WI38 (cell line): ENCODE data around the gene ACTR3.

Experiments
- H3K4me3 ChIP-seq: 2 replicates; pipeline ENCODE4 v1.5.1; 2011; ENCODE audit warnings: low read depth, mild to moderate bottlenecking, control low read depth, low read length
- TF ChIP-seq, protein P1 (sequence below): IDR thresholded peaks from 2 replicates; pipeline ENCODE4 v1.5.1; 2012; ENCODE audit warnings: low read depth, mild to moderate bottlenecking, control low read depth, low read length

ACTR3 gene

DNA sequence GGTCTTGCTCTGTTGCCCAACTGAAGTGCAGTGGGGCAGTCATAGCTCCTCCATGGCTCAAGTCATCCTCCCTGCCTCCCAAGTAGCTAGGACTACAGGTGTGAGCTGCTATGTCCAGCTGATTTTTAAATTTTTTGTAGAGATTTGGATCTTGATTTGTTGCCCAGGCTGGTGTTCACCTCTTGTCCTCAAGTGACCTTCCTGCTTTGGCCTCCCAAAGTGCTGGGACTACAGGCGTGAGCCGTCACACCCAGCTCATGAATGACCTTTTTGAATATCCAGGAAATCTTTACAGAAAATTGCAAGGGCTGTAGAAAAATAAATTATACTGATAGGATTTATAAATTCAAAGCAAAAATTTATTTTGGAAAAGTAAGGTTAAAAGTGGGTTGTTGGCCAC, 17.4 kb downstream of the ACTR3 start:
- no peak overlapping the region for H3K4me3 ChIP-seq
- TF ChIP-seq, protein P1, sequence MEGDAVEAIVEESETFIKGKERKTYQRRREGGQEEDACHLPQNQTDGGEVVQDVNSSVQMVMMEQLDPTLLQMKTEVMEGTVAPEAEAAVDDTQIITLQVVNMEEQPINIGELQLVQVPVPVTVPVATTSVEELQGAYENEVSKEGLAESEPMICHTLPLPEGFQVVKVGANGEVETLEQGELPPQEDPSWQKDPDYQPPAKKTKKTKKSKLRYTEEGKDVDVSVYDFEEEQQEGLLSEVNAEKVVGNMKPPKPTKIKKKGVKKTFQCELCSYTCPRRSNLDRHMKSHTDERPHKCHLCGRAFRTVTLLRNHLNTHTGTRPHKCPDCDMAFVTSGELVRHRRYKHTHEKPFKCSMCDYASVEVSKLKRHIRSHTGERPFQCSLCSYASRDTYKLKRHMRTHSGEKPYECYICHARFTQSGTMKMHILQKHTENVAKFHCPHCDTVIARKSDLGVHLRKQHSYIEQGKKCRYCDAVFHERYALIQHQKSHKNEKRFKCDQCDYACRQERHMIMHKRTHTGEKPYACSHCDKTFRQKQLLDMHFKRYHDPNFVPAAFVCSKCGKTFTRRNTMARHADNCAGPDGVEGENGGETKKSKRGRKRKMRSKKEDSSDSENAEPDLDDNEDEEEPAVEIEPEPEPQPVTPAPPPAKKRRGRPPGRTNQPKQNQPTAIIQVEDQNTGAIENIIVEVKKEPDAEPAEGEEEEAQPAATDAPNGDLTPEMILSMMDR, result no peak

DNA sequence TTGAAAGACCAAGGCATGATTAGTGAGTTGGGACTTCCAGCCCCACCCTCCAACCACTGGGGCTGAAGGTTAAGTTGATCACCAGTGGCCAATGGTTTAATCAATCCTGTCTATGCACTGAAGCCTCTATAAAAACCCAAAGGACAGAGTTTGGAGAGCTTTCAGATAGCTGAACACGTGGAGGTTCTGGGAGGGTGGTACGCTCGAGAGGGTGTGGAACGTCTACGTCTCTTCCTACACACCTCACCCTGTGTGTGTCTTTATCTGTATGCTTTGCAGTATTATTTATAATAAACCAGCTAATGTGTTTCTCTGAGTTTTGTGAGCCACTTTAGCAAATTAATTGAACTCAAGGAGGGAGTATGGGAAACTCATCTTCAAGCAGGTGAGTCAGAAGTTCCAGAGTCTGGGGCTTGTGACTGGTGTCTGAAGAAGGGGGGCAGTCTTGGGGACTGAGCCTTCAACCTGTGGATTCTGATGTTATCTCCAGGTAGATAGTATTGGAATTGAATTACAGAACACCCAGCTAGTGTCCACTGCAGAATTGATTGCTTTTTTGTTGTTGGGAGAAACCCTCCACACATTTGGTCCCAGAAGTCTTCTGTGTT, 20.3 kb downstream of the ACTR3 start:
- no peak overlapping the region for H3K4me3 ChIP-seq

DNA sequence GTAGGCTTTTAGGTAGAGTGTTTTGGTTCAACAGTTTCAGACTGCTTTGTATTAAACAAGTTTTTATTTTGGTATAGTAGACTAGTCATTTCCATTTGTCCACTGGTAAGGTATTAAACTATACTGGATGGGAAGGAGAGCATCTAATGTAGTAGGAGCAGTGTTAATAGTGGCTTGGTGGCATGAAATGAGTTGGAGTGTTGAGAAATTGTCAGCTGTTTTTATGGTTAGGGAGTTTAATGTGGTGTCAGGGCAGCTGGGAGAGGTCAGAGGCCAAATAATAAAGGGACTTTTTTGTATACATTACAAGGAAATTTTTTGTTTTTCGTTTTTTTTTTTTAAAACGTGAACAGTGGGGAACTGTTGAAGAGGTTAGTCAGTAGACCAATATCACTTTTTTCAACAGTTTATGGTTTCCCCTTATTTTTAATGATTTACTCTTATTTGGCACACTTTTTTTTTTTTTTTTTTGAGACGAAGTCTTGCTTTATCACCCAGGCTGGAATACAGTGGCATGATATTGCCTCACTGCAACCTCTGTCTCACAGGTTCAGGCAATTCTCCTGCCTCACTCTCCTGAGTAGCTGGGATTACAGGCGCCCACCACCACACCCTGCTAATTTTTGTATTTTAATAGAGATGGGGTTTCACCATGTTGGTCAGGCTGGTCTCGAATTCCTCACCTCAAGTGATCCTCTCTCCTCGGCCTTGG, 21.2 kb downstream of the ACTR3 start:
- TF ChIP-seq, protein P1, result no peak
- H3K4me3 ChIP-seq, result no peak overlapping the region

More for the DNA sequence above, 20.3 kb downstream of the ACTR3 start:
- TF ChIP-seq, protein P1, result no peak

DNA sequence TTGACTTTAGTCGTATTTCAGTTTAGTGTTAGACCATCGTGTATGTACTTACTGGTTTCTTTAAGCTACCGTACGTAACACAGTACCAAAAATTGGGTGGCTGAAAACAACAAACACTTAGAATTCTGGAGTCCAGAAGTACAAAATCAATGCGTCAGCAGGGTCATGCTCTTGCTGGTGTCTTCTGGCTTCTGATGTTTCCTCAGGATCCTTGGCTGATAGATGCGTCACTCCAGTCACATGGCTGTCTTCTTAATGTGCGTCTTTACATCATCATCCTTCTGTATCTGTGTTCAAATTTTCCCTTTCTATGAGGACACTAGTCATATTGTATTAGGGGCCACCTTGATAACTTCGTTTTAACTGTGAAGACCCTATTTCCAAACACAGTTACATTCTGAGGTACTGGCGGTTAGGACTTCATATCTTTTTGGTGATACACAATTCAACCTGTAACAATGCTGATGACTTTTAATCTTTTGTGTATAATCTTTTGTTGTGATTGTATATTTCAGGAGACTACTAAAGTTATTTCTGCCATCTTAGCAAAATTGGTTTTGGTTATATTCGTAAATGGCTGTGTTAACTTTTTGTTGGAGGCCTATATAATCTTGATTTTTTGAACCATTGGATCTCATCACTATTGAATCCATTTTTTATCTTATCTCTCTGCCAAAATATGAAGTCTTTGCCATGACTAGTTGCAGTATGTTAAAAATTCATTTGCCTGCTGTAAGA, 25.4 kb downstream of the ACTR3 start:
- TF ChIP-seq, protein P1, result no peak
- H3K4me3 ChIP-seq, result no peak overlapping the region

DNA sequence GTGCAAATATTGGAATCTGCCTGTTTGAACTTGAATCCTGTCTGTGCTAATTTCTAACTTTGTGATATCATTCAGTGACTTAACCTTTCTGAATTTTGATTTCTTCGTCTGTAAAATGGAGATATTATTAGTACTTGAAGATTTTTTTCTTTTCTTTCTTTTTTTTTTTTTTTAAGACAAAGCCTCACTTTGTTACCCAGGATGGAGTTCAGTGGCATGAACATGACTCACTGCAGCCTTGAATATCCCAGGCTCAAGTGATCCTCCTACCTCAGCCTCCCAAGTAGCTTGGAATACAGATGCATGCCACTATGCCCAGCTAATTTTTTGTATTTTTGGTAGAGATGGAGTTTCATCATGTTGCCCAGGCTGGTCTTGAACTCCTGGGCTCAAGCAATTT, 28.3 kb downstream of the ACTR3 start:
- no peak overlapping the region for H3K4me3 ChIP-seq
- TF ChIP-seq, protein P1, result no peak

DNA sequence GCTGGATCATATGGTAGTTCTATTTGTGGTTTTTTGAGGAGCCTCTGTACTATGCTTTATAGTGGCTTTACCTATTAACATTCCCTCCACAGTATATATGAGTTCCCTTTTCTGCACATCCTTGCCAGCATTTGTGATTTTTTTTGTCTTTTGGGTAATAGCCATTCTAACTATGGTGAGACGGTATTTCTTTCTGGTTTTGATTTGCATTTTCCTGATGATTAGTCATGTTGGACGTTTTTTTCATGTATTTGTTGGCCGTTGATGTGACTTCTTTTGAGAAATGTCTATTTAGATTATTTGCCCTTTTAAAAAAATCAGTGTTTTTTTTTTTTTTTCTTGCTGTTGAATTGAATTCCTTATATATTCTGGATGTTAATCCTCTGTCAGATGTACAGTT, 31.1 kb downstream of the ACTR3 start:
- TF ChIP-seq, protein P1, result no peak
- no peak overlapping the region for H3K4me3 ChIP-seq

DNA sequence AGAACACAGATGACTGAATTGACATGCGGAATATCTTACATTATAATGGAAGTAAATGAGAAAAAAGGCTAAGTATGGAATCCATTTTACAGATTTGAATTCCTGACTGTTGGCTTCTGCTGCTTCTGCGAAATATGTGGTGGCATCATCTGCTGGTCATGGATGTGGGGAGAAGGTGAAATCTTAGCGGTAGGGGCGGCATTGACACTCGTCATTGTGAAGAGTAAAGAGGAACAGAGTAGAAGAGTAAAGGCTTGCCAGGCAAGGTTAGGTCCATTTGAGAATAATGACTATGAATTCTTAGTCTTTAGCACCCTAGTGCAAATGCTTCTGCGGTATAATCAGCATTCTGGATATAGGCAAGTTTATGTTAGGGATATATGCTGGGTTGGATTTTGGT, 32.4 kb downstream of the ACTR3 start:
- H3K4me3 ChIP-seq, result no peak overlapping the region
- TF ChIP-seq, protein P1, result no peak
